ENCODE results near the gene CCDC198. TPM values are rescaled to one million over a fixed set of nuclear protein-coding genes. Genes with fewer than 3 reads are reported as not detected.

The CCDC198 gene
- total RNA-seq: not detected
- not detected for polyA plus RNA-seq
- long read RNA-seq, donor 1, partial matches to known transcripts: 35 of 37 reads
- long read RNA-seq, donor 1, other reads (novel, unspliced or antisense): 0 of 37 reads
- long read RNA-seq, donor 2: 0 reads
- long read RNA-seq, donor 3, partial matches to known transcripts: 5 of 5 reads
- long read RNA-seq, donor 3, other reads (novel, unspliced or antisense): 0 of 5 reads
- long read RNA-seq, donor 4: 0 reads
- long read RNA-seq, donor 5, partial matches to known transcripts: 0 of 2 reads
- long read RNA-seq, donor 5, other reads (novel, unspliced or antisense): 0 of 2 reads

GRCh38 chr14:57493467-57494181 lies at the start of gene CCDC198:
Gene CCDC198 (minus strand): TSS chr14:57493857. CDS start chr14:57493715, 142 bp downstream.
- no peak within 1 kb of the TSS for H3K27ac ChIP-seq (ENCODE audit: low read depth in 1 of 2, low read length in 1 of 2)
- no peak for TF ChIP-seq CTCF (IDR thresholded peaks at IDR 0.05; ENCODE audit: control extremely low read depth, extremely low read depth)
- DNase-seq (peak in 2 of 3 donors; percentile 21 to 49), ATAC-seq (ENCODE audit: insufficient read depth, low FRiP score) (no peak)
- H3K9ac ChIP-seq (ENCODE audit: insufficient read depth in 1 of 2, low read length in 2 of 2): no peak within 1 kb of the TSS
- no peaks in the 10 kb centered on the region for H3K27me3 ChIP-seq (ENCODE audit: control insufficient read depth in 3 of 3, insufficient read depth in 3 of 3, low read length in 2 of 3)
- WGBS, 2 donors: 43 to 48% methylated on average over 6 of the region's 6 CpGs
- no peaks in the 10 kb centered on the region for H3K4me1 ChIP-seq (ENCODE audit: control insufficient read depth in 5 of 5, insufficient read depth in 5 of 5, low read length in 5 of 5)
- no peaks in the 10 kb centered on the region for H3K9me3 ChIP-seq (ENCODE audit: control insufficient read depth in 4 of 4, insufficient read depth in 3 of 4, low read length in 3 of 4)
- H3K4me3 ChIP-seq: no peak within 1 kb of the TSS
- no peaks in the 10 kb centered on the region for H3K36me3 ChIP-seq (ENCODE audit: control insufficient read depth in 4 of 4, insufficient read depth in 4 of 4, low read length in 4 of 4)

GRCh38 chr14:57533214-57533613 lies 39.6 kb upstream of the CCDC198 start:
- Histone ChIP-seq H3K9me3 (ENCODE audit: control insufficient read depth in 4 of 4, insufficient read depth in 3 of 4, low read length in 3 of 4) (no peaks in the 10 kb centered on the region), H3K9ac (ENCODE audit: insufficient read depth in 1 of 2, low read length in 2 of 2) (no peak overlapping the region), H3K4me1 (ENCODE audit: control insufficient read depth in 5 of 5, insufficient read depth in 5 of 5, low read length in 5 of 5) (peaks cover 0 to 1% (median 0%) of the 10 kb centered on the region in 5 donors), H3K27ac (ENCODE audit: low read depth in 1 of 2, low read length in 1 of 2) (no peak overlapping the region), H3K4me3 (no peak overlapping the region), H3K36me3 (ENCODE audit: control insufficient read depth in 4 of 4, insufficient read depth in 4 of 4, low read length in 4 of 4) (no peaks in the 10 kb centered on the region), H3K27me3 (ENCODE audit: control insufficient read depth in 3 of 3, insufficient read depth in 3 of 3, low read length in 2 of 3) (no peaks in the 10 kb centered on the region)
- 79 to 80% methylated on average over 1 of the region's 1 CpG for WGBS, 2 donors
- peak in 1 of 3 donors; percentile 9 for DNase-seq
- no peak for TF ChIP-seq CTCF (IDR thresholded peaks at IDR 0.05; ENCODE audit: control extremely low read depth, extremely low read depth)
- ATAC-seq (ENCODE audit: insufficient read depth, low FRiP score): no peak

- DNase-seq: no peak
- no peak overlapping the region for H3K27ac ChIP-seq (ENCODE audit: low read depth in 1 of 2, low read length in 1 of 2)
- peaks cover 0 to 7% (median 4%) of the 10 kb centered on the region in 4 donors for H3K9me3 ChIP-seq (ENCODE audit: control insufficient read depth in 4 of 4, insufficient read depth in 3 of 4, low read length in 3 of 4)
- no peak for TF ChIP-seq CTCF (IDR thresholded peaks at IDR 0.05; ENCODE audit: control extremely low read depth, extremely low read depth)
- ATAC-seq (ENCODE audit: insufficient read depth, low FRiP score): no peak
- no peaks in the 10 kb centered on the region for H3K27me3 ChIP-seq (ENCODE audit: control insufficient read depth in 3 of 3, insufficient read depth in 3 of 3, low read length in 2 of 3)
- H3K9ac ChIP-seq (ENCODE audit: insufficient read depth in 1 of 2, low read length in 2 of 2): no peak overlapping the region
- no peak overlapping the region for H3K4me3 ChIP-seq
- peaks cover 0 to 1% (median 0%) of the 10 kb centered on the region in 5 donors for H3K4me1 ChIP-seq (ENCODE audit: control insufficient read depth in 5 of 5, insufficient read depth in 5 of 5, low read length in 5 of 5)
- H3K36me3 ChIP-seq (ENCODE audit: control insufficient read depth in 4 of 4, insufficient read depth in 4 of 4, low read length in 4 of 4): no peaks in the 10 kb centered on the region
Observed at GRCh38 chr14:57530571-57530970, 36.9 kb upstream of the CCDC198 start.

Measured in lung (tissue), 16 donors.